ENCODE measurements around the gene SEMA5B.

Gene SEMA5B

DNA sequence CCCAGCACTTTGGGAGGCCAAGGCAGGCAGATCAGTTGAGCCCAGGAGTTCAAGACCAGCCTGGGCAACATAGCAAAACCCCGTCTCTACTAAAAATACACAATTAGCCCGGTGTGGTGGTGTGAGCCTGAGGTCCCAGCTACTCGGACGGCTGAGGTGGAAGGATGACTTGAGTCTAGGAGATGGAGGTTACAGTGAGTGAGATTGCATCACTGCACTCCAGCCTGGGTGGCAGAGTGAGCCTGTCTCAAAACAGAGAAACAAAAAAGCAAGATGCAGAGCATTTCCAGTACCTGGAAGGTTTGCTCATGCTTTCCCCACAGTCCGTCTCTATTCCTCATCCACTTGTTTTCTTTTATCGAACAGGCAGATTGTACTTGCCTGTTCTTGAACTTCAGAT is 35.5 kb upstream of the SEMA5B start:
- DNase-seq = no peak
- intact Hi-C loops (cut with DNase I) = no loop called here

DNA sequence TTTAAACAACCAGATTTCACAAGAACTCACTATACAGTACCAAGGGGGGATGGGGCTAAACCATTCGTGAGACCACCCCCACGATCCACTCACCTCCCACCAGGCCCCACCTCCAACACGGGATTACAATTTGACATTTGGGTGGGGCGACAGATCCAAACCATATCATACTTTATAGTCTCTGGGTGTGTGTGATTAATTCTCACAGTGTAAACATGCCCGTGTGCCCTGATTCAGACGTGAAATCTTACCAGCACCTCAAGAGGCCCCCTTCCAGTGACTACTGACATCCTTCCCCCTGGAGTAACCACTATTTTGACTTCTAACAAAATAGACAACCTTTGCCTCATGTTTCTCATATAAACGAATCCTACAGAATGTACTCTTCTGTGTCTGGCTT is 34.3 kb upstream of the SEMA5B start:
- intact Hi-C loops (cut with DNase I) = no loop called here
- DNase-seq = no peak

DNA sequence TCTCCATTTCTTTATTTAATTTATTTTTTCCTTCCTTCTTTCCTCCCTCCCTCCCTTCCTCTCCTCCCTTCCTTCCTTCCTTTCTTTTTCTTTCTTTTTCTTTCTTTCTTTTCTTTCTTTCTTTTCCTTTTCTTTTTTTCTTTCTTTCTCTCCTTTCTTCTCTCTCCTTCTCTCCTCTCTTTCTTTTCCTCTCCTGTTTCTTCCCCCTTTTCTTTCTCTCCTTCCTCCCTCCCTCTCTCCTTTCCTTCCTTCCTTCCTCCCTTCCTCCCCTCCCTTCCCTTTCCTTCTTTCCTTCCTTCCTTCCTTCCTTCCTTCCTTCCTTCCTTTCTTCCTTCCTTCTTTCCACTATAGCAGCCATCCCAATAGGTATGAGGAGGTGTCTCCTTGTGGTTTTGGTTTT is 32.5 kb upstream of the SEMA5B start:
- intact Hi-C loops (cut with DNase I) = no loop called here

DNA sequence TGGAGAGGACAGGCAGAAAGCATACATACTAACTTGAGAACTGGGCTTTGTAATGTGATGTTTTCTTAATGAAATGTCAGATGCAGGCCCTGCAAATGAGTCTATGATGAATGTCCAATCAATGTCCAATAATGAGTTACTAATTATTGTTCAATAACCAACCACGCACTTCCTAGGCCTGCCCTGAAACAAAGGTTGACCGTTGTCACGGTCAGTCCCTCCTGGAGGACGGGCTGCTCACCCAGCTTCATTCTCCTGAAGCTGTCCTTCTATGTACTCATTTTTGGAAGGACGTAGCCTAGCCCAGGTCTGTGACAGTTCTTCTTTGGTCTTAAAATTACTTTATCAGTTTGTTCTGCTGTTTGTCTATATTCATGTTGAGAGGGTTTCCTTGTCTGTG is 30.9 kb upstream of the SEMA5B start:
- intact Hi-C loops (cut with DNase I) = no loop called here
- DNase-seq = no peak

More for the DNA sequence above, 32.5 kb upstream of the SEMA5B start:
- DNase-seq = no peak

DNA sequence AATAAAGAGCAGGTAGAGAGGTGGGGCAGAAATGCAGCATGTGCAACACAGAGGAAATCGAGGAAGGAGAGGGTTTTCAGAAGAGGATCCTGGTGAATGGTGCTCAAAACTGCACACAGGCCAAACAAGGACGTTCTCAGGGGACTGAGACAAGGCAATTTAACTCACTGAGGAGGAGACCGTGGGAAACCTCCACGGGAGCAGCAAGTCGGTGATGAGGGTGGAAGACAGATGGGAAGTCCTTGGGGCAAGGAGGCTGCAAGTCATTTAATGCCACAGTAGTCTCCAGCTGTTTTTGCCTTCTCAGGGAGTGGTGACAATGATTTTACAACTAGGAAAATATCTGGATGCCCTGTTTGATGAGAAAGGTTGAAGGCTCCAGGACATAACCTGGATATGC is 27.8 kb upstream of the SEMA5B start:
- DNase-seq = no peak
- intact Hi-C loops (cut with DNase I) = no loop called here

DNA sequence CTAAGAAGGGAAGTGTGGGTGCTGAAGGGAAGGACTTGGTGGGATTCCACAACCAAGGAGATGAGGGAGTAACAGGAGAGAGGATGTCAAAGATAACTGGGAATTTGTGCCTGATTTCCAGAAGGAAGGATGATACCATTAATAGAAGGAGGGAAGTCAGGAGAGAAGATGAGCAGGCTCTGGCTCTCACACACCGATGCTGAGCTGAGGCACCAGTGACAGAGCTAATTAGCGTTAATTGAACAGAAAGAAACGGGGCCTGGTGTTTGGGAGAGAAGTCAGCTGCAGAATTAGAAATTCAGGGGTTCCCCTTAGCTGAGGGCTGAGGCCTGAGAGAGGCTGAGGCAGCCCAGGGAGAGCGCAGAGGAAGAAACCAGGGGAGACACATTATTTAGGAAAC is 27.4 kb upstream of the SEMA5B start:
- DNase-seq = no peak
- intact Hi-C loops (cut with DNase I) = no loop called here

DNA sequence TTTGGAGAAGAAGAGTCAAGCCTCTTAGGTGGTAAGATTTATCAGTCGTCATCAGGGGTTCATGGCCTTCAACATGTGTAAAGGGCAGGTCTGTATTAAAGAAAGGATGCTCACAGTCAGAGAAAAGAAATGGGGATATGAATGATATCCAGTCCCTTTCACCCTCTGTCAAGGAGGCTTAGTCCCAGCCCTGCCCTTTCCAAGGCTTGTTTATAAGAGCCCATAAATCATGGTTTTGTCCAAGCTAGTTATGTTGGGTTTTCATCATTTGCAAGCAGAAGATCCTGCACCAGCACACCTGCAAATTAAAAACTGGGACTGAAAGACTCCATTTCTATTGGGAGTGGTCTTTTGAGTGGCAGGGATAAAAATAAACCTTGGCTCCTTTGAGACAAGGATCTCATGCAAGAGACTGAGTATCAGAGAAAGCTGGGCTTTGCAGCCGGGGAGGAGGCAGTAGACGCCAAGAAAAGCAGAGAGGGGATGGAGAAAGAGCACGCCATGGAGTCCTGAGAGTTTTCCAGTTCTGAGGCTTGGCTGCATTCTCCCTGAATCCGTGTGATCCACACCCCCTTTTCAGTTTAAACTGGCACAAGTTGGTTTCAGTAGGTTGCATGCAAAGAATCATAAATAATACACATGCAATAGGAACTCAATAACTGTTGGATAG is 26.7 kb upstream of the SEMA5B start:
- no peak for DNase-seq
- intact Hi-C loops (cut with DNase I) = no loop called here

DNA sequence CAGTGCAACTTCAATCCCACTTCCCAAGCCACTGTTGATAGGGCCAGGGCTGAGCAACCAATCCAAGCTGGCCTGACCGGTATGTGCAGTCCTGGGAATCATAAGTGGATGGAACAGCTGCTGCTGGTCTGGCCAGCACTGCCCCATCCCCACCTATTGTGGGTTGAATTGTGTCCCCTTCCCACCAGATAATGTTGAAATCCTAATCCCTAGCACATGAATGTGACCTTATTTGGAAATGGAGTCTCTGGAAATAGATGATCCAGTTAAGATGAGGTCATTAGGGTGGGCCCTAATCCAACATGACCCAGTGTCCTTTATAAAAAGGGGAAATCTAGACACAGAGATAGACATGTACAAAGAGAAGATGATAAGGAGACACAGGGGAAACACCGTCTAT is 25.5 kb upstream of the SEMA5B start:
- DNase-seq = no peak
- intact Hi-C loops (cut with DNase I) = no loop called here

DNA sequence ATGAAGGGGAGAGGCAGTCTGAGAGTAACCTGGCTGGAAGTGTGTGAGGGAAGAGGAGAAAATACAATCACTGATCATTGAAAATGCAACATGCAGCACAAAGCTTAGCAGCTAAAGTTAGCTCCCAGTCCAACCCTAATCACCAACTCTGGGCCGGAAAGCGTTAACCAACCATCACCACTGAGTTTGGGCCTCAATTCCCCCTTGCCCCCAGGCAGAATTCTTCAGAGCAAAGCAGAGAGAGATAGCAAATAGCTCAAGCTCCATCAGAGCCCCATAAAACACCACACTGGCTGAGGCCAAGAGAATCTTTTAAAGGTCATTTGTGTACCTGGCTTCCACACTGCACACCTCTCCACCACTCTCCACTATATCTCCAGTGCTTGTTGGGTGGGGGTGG is 23.1 kb upstream of the SEMA5B start:
- no peak for DNase-seq
- intact Hi-C loops (cut with DNase I) = no loop called here

DNA sequence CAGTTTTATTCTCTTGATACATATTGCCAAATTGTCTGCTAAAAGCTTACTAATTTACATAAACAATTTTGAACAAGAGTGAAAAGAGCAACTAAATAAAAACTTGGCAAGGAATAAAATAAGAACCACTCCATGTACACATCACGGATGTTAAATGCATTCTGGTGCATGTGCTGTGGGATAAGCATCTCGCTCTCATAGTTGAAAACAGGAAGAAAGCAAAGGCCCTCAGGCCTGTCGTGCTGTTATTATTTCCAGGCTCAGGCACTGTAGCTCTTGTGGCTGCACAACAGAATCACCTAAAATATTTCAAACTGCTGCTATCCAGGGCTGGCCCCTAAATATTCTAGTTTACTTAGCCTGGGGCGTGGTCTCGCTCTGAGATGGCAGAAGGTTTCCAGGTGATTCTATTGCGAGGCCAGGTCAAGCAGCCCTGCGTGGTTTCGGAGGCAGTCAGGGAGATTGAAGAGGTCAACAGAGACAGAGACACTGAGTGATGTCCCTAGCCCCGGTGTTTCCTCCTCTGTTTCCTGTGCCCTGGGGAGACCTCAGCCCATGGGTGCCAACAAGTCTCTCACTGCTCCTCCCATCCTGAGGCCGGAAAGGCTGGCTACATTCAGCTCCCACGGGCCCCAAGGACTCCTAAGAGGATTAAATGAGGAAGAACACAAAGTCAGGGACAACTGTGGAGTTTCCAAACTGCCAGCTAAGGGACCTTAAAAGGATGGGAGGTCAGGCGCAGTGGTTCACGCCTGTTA is 21.1 kb upstream of the SEMA5B start:
- no peak for DNase-seq
- intact Hi-C loops (cut with DNase I) = no loop called here

DNA sequence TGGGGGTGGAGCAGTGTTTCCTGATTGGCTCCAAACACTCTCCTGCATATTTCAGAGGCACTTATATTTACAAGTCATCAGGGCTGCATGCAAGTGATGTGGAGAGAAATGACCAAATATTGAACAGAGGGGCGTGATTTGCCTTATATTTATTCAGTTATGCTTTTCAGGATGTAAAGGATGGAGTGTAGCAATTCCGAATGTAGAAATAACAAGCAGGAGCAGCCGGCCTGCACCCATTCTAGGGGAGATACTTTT is 19.4 kb upstream of the SEMA5B start:
- intact Hi-C loops (cut with DNase I) = no loop called here

DNA sequence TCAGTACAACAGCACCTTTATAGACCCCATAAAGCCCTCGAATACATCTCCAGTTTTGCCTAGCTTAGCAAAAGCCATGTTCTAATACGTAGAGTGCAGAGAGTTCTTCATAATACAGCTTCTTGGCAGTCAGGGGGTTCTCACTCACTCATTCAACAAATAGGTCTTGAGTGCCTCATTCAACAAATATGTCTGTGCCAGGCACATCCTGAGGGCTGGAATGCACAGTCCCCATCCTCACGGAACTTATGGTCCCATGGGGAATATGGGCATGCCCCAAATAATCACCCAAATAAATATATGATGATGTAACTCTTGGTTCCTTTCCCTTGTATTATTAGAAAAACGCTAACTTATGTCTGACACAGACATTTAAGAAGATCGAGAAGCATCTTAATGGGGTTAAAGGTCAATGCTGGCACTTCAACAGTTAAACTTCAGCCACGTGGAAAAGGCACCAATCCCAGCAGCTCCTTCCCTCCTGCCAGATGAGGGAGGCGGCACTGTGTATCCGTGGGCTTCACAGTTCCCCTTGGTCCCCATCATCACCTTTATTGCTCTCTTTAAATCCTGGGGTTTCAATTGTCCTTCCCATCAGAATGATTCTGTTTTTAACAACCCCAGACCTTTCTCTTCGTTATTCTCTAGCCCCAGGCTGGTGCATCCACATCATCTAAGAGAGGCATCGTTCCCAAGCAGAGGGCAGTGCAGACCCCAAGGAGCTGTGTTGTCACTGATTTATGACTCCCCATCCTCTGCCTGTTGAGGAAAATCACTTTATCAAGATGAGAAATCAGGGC is 18.9 kb upstream of the SEMA5B start:
- intact Hi-C loops (cut with DNase I) = no loop called here
- no peak for DNase-seq

More for the DNA sequence above, 19.4 kb upstream of the SEMA5B start:
- DNase-seq = no peak

DNA sequence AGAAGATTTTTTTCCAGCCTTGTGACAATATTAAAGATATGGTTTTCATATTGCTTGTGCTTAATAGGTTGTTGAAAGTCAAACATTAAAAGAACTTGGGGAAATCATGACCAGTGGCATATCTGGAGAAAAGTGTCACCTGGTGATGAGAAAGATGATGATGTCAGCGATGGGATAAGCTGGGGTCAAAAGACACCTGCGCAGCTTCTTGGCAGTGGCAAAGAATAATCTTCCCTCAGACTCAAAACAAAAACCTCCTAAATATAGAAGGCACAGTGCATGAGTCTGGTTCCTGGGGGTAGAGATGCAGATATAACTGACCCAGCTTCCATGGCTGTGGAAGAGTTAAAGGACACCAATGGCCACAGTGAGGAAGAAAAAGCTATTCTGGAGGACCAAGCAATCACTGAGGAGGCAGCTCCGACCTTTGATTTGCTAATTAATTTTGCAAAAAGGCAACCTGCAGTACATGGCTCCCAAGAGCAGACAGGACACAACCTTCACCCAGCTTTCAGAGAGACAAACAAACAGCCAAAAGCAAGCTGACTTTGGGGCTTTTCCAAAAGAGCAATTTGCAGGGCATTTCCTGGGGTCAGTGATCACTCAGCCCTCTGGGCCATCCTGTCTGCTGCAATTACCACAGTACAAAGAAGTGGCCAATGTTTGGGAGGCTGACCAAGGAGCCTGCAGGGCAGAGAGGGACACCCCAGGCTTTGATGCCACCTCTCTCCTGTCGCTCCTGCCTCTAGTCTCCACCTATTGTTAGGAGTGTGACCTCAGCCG is 17.6 kb upstream of the SEMA5B start:
- intact Hi-C loops (cut with DNase I) = no loop called here
- no peak for DNase-seq

DNA sequence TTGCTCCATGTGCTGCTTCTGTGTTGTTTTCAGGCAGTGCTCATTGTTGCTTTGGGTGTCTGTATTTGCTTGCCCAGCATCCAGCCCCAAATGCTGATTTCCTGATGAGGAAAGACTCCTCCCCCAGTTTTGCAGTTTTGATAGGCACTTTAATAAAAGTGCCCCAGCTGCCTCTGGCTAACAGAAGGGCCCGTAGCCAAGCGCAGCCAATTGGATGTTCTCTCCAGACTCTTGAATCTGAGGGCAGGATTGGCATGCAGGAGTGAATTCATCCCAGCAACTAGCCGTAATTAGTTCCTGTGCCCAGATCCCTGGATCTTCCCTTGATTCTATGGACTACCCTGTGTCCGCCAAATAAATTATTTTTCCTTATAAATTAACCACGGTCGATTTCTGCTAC is 14.8 kb upstream of the SEMA5B start:
- peak in 8 of 42 donors; percentile 12 to 54 (median 16) for DNase-seq
- intact Hi-C loops (cut with DNase I) = no loop called here

DNA sequence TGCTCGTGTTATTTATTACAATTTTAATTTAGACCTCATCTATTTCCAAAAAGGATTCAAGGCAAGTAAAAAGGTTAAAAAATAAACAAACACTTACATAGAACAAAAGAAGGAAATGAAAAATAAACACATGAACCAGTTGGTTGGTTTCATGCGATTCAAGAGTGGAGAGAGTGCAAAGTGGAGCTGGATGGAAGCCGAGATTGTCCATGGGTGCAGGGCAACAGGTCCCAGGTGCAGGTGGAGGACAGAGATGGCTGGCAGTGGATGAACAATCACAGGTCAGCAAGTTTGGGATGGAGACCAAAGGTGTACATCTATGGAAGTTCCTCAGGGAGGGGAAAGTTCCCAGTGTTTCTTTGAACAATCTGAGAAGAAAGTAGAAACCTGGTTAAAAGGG is 11.6 kb upstream of the SEMA5B start:
- no peak for DNase-seq
- intact Hi-C loops (cut with DNase I) = no loop called here

DNA sequence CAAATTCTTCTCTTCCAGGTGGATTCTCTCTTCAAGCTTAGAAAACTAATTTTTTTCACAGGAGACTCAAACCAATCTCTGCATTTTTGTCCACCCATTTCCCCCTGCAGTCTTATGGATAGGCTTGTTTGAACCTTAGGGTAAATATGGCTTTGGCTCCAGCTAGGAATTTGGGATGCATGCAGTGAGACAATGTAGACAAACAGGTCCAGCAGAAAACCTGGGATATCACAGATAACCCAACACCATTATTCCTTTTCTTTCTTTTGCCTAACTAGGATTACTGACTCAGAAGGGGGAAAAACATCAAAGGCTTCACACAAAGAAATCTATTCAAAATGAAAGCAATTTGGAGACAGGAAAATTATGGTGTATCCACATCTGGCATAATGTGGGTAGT is 11.2 kb upstream of the SEMA5B start:
- intact Hi-C loops (cut with DNase I) = no loop called here
- no peak for DNase-seq

DNA sequence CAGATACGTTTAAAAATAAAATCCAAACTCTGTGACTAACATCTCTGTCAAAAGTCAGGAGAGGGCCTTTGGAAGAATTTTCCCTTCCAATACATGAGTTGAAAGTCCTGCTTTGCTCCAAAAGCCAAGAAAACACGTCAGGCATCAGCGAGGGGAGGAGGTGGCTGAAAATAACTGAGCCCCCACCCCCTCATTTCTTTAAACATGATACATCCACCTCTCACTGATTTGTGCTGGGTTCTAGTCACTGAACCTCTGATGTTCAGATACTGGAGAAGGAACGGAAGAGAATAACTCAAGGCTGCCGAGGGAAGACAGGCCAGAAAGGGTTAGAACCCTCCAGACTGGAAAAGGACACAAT is 9.4 kb upstream of the SEMA5B start:
- intact Hi-C loops (cut with DNase I) = no loop called here
- peak in 7 of 42 donors; percentile 10 to 69 (median 34) for DNase-seq

DNA sequence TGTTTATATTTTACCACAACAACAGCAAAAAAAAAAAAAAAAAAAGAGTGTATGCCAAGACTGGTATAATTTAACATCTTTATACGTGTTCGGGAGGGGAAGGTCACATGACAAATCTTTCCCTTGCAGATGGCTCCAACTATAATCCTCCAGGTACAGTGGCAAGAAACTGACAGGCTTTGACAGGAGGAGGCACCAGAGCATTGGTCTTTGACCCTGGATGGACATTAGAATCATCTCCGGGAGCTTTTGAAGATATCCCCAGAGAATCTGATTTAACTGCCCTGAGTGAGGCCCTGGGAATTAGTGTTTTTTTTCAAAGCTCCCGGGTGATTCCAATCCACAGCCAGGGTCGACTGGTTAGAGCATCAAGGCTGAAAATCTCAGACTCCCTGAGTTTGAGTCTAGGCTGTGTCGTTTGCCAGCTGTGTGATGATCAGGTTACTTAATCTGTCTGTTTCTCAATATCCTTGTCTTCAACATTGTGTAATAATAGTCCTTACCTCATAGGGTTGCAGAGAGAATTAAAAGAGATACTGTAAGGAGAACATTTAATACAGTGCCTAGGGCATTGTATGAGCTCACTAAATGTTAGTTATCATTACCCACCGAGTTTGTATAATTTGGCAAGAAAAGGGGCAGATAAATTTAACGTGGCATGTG is 8.9 kb upstream of the SEMA5B start:
- intact Hi-C loops (cut with DNase I) = no loop called here
- DNase-seq = no peak

DNA sequence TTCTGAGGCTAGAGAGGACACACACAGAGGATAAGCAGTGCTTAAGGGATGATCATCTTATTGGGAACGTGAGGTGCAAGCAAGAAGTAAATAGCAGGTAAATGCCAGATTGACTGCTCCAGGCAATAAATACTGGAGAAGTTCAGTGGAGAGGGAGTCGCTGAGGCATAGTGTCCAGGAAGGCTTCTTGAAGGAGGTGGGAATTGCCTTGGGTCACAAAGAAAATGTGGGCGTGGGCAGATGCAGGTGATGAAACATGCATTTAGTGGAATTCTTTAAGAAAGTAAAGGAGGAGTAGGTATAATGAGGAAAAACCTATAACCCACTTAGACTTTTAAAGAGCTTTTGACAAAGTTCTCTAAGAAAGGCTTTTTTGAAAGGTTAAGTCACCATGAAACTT is 7.4 kb upstream of the SEMA5B start:
- DNase-seq = no peak
- intact Hi-C loops (cut with DNase I) = no loop called here
